ENCODE data around the gene PDE4D.
"Not testable (repeated sequence)": the region's sequence is repeated elsewhere in the genome, so short reads cannot be mapped to it uniquely, and the experiment has no call there.

The PDE4D gene

DNA sequence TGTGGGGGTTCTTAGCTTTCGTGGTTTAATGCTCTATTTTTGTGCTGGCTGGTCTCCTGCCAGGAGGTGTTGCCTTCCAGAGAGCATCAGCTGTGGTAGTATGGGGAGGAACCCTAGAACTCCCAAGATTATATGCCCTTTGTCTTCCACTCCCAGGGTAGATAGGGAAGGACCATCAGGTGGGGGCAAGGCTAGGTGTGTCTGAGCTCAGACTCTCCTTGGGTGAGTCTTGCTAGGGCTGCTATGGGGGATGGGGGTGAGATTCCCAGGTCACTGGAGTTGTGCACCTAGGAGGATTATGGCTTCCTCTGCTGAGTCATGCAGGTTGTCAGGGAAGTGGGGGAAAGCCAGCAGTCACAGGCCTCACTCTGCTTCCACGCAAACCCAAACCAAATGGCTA, 584.8 kb downstream of the PDE4D start:
- not testable (repeated sequence) for DNase-seq

DNA sequence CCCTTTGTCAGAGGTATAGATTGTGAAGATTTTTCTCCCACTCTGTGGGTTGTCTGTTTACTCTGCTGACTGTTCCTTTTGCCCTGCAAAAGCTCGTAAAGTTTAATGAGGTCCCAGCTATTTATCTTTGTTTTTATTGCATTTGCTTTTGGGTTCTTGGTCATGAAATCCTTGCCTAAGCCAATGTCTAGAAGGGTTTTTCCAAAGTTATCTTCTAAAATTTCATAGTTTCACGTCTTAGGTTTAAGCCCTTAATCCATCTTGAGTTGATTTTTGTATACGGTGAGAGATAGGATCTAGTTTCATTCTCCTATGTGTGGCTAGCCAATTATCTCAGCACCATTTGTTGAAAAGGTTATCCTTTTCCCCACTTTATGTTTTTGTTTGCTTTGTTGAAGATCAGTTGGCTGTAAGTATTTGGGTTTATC, 590.2 kb downstream of the PDE4D start:
- not testable (repeated sequence) for DNase-seq

DNA sequence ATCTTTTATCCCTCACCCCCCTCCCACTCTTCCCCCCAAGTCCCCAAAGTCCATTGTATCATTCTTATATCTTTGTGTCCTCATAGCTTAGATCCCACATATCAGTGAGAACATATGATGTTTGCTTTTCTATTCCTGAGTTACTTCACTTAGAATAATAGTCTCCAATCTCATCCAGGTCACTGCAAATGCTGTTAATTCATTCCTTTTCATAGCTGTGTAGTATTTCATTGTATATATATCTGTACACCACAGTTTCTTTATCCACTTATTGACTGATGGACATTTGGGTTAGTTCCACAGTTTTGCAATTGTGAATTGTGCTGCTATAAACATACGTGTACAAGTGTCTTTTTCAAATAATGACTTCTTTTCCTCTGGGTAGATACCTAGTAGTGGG, 591.0 kb downstream of the PDE4D start:
- DNase-seq, result not testable (repeated sequence)

DNA sequence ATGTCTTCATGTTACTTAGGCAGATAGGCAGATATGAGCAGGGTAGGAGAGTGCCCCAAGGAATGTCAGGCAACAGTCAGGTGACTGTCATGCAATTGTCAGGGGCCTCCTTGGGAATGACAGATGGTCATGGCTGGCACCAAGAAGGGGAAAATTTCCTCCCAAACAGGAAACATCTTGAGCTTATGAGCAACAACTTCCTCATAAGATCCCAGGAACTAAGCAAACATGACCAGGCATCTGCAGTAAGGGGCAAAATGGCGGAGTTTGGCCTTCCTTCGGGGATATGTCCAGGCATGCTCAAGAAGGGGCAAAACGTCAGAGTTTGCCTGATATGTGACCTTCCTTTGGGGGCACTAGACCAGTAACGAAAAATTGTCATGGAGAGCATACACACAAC, 591.8 kb downstream of the PDE4D start:
- no peak for DNase-seq

DNA sequence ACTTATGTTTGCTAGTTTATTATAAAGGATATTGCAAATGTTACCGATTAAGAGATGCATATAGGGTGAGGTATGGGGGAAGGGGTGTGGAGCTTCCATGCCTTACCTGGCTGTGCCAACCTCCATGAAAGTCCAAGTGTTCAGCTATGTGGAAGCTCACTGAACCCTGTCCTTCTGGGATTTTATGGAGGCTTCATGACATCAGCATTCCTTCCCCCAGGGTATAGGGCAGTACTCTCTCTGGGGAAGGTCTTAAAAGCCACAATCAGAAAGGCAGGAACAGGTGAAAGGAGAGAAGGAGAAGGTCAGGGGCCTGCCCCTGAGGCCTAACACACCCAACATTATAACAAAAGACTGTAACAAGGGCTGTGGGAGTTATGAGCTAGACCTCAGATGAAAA, 592.6 kb downstream of the PDE4D start:
- DNase-seq, result no peak

DNA sequence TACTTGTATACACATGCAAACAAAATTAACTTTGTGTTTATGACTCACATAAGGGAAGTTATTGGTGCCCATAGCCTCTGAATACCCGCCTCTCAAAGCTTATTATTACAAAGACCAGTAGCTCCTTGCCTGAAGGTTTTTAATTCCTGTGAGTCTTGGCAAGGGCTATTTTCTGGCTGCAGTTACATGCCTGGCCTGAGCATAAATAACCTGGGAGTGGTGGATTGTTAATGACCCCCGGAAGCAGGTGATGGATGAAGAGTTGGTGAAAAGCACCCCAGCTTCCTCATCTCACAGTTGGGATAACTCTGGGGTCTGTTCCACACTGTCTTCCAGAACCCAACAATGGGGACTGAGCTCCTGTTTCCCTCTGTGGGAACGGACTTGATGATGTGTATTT, 594.5 kb downstream of the PDE4D start:
- DNase-seq, result no peak

DNA sequence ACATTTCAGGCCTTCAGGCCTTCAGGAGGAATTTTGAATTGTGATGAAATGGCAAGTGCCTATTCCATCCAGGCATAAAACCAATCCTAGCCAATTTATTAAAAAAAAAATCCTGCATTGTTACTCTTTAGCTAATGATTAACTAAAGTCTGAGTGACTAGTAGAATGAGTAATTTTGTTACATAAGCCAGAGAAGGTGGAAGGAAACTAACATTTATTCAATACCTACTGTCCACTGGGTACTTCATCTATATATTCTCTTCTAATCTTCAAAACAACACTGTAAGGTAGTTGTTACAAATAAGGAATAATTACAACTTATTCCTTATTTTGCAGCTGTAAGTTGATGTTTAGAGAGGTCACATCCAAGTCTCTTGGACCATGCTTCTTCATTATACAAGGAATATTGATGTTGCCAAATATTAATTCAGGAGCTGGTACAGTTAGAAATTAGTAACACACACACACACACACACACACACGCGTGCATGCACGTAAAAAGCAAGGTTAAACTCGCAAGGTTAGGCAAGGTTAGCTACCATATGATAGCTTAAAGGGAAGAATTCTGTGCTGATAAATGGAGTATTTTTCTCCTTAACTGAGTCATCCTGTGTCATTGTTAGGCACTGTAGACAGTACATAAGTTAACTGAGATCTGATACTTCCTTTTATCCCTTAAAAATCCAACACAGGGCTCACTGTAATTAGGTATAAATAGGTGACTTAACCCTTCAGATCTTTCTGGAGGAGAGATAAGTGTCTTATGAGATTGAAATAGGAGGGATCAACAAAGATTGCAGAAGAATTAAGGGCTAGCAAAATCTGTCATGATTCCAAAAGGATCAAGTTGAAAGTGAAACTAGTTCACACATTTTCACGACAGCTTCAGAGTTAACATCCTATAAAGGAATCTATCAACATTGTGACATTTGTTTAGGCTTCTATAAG, 596.9 kb downstream of the PDE4D start:
- DNase-seq, result no peak

DNA sequence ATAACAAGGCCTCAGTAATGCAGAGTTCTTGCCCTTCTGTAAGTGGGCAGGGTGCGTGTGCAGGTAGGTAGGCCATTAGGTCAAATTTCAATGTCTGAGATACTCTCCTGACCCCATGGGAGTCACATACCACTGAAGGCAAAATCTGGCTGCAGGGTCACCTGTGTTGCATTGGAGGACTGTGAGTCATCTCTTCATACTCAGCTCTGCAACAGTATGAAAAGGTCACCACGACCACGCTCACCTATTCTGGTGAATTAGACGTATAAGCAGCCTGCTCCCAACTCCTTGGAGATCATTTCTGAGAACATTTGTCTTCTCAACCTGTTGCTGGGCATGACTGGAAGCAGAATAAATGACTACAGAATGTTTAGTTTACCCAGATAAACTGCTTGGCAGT, 599.8 kb downstream of the PDE4D start:
- DNase-seq, result no peak

DNA sequence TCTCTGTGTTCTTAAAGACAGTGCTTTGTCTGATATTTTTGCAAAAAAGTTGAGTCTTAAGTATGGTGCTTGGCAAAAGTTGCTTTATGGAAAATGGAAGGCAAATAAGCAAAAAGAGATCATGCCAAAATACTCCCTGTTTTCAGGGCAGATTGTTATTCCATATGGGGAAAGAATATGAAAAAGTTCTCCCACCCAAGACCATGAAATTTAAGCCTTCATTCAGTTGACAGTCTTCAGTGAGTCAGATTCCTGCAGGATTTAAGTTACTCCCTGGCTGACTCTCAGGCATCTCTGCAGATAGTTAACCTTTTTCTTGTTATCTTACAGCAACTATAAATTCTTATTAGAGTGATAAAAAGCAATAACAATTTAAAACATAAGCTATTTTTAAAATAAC, 601.6 kb downstream of the PDE4D start:
- DNase-seq, result no peak

DNA sequence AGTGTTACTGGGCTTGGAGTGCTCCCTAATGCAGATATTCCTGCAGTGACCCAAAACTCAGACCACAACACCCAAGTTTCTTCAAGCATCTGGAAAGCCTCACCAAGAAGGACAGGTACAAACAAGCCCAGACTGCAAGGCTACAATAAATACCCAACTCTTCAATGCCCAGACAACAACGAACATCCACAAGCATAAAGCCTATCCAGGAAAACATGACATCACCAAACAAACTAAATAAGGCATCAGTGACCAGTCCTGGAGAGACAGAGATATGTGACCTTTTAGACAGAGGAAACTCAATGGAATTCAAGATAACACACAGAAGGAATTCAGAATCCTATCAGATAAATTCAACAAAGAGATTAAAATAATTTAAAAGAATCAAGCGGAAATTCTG, 605.6 kb downstream of the PDE4D start:
- DNase-seq, result no peak

DNA sequence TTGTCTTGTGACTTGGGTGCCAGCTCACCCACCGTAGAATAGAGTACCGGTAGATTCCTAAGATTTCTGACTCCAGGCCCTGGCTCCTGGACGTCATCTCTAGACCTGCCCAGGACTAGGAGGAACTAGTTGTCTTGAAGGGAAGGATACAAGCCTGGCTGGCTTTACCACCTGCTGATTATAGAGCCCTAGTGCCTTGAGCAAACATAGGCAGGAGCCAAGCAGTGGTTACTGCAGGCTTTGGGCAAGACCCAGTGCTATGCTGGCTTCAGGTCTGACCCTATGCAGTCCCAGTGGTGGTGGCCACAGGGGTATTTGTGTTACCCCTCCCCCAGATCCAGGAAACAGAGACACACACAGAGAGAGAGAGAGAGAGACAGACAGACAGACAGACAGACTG, 606.2 kb downstream of the PDE4D start:
- no peak for DNase-seq

DNA sequence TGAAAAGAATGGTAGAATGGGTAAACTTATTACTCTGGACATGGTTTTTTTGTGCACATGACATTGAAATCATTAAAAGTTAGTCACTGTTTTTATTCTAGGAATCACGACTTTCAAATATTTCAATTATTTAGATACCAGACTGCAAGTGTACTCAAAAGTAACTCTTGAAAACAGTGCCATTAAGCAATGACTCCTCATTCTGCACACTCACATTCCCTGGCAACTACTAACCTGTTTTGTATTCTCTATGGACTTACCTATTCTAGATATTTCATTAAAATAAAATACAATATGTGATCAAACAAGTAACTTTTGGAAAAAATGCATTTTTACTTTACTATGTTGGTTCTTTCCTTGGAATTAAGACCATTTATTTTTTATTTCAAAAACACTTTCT, 607.0 kb downstream of the PDE4D start:
- no peak for DNase-seq

DNA sequence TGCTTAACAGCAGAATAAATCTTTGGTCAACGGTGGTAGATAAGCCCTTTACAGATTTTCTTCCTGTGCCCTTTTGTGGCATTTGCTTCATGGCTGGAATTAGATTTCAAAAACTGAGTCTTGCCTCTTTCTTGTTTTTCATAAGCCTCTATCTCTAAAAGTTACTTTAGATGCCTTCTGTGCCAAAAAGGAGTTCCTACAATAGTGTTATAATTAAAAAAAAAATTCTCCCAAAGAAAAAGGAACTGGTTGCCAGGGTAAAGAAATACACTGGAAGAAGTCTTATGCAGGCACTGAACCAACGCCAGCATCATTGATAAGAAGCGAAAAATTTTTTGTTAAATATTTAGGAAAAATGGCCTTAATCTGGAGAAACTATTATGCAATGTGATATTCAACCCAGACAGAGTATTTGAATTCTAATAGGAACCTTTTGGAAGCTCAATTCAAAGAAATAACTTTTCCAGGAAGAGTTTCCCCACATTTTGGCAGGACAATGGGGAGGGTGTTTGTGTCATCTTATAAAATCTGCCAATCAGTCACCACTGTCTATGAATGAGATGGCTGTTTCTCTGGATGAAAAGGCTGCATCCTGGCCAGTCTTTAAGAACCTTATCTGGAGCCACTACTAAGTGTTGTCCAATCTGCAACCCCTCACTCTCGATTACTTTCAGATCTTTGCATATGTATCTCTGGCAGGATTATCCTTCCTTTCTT, 608.1 kb downstream of the PDE4D start:
- DNase-seq, result no peak

DNA sequence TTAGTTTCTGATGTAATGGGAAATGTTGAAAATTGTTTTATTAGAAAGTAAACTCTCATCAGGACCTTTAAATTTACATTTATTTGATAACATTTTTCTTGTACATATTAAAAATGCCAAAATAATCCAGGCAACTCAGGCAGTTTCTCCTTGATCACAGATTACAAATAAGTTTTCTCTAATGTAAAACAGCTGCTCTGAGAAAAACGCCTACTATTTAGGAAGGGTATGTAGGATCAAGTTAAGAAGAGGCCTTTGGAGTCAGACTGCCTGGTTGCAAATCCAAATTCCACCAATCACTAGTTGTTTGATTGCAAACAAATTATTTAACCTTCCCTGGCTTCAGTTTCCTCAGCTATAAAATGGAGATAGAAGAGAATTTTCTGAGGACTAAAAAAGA, 610.8 kb downstream of the PDE4D start:
- DNase-seq, result no peak

DNA sequence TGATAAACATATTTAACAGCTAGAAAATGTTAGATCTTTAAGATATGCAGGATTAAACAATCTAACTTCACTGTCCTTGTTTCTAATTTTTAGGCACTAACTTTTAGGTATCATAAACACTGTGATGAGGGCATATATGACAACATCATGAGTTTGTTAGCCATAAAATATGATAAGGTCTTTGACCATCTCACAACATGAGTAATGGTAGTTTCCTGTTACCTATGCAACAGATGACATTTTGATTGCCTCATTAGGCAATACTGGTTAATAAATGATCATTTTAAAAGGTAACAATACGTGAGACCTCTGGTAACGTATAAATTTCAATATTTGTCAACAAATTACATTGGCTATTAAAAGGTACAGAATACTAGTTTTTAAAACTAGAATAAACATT, 613.5 kb downstream of the PDE4D start:
- no peak for DNase-seq

DNA sequence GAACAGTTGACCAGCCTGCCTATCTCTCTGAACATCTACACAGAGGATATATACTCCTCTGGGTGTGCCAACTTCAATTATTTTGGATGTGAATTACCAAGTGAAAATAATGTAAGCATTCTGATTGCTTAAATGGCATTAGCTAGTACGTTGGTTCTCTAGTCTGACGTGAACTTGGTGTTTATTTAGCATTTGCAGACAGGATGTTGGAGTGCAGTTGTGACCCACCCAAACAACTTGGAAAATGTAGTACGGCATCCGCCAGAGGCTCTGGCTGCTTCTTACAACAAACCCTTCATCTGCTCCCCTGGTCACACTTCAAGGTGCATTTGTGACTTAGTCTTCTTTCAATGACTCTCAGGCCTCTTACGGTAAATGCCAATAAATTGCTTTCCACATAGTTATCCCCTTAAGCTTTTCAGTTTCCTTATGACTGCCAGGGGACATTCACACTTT, 616.6 kb downstream of the PDE4D start:
- no peak for DNase-seq

DNA sequence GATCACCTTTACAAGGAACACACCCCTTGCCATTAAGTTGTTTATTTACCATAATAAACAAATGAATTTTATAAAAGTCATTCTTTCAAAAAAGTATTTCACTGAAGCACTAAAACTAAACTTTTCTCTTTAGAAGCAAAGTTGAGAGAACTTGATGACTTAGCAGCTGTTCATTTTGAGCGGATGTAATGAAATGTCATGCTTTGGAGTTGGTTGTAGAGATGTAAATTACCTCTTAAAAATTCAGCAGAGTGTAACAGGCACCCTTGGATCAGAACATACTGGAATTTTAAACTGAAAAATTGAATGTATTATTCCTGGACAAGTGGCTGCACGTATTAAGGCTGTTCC, 617.2 kb downstream of the PDE4D start:
- DNase-seq, result no peak

DNA sequence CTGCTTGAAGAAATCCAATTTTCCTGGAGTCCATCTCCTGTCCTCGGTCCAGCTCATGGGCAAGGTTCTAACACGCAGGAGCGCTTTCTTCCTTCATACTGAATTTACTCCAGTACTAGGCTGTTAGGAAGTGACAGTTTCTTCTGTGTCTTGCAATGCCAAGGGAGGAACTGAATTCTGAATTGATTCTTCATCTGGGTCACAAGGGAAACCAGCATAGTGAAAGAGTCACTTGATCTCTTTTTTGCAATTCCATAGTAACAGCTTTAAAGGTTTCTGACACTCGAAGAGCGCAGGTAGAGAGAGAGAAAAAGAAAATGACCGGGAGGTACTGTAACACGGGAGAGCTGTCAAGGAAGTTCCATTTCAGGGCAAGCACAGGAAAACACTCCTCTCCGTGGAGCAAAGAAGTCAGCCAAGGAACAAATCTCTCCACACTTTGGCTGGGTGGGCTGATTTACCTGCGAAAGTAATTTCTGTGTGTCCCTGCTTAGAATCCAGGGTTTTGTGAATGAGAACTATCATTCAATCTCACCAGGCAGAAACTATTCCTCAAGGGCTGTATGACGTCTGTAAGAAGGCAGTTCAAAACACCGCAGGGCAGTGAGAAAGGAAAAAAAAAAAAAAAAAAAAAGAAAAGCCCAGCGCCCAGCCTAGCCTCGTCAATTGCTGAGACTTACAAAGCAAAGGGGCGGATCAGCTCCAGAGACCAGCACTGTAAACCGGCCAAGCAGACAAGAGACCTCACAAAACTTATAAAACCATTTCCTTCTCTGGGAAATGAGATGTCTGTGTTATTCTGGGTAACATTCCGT, 617.8 kb downstream of the PDE4D start:
- DNase-seq, result peak; percentile 39

DNA sequence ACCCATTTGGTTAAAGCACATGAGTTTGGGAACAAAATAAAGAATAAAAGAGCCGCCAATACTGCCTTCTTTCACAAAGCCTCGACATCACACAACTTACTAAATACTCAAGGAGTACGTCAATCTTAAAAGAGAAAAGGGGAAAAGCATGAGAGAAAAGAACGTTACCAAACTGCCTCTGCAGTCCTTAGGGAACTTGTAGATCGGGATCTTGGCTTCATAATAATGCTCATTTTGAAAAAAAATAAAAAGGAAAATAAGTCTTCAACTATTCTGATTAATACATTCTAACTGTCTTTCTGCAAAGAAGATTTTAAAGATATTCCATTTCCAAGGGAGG, 618.4 kb downstream of the PDE4D start:
- no peak for DNase-seq

DNA sequence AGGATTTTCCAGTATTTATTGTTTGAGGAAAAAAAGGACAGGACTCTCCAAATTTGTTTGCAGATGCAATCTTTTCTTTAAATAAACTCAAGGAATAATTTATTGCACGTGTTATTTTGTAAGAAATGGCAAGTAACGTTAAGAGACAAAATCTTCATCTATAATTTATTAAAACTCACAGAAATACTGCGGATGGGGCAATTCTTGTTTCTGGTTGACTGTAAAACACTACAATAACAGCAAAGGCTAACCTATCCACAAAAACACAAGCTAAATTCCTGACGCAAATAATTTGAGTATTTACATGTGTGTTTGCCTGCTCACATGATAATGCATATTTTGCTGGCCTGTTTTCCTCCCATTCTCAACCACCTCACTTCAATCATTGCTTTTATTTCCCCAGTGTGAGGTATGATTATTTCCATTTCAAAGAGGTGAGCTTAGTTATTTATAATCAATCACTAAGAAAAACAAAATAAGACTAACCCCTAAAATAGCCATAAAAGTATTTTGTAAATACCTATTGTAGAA, 619.4 kb downstream of the PDE4D start:
- DNase-seq, result no peak

DNA sequence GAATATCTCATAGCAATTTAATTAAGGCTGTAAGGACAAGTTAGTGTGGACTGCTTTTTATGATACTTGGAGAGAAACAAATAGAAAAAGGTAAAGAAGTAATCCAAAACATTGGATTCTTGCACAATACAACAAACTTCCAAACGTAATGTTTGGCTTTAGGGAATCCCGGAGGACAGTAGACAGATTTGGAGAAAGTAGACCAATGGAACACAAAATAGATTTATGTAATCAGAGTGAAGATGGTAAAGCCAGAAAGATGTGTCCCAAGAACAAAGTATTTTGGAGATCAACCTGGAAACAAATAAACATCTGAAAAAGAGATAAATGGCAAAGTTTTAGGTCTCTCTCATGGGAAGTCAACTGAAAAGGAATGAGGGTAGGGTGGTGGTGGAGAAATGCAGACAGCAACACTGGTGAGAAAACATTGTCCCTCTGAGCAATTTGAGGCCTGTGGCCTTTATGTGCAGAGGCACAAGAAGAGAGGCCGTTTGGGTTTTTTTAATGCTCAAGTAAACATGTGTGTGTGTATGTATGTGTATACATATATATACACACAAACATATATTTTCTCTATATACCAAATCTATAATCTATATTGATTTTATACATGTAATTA, 620.6 kb downstream of the PDE4D start:
- DNase-seq, result no peak

DNA sequence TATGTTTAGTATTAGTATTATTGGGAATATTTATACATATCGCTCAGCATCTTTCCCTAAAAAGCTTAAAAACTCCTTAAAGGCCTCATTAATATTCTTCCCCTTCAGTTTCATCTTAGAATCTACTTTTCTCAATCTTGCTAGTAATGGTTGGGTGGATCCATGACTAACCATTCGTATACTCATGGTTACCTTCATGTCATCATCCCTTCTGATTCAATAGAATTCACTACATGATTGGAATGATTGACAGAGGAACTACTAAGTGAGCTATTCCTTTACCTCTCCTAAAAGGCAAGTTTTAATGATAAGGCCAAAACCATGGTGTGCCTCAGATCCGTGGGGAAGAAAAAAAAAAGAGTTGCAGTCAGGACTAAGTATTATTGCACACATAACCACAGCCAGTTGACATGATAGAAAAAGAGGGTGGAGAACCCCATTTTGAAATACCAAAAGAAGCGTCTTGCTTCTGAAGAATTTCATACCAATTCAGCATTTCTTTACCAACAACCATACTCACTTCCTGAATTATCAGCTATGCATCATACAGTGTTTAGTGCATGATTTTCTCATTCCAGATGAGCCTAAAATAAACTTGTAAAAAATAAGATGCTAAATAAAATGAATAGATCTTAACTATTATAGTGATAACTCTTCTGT, 624.6 kb downstream of the PDE4D start:
- no peak for DNase-seq

Measured in NCI-H2227 treated with DMSO at 0.1 percent for 48 hours (cell line).